A673 (cell line): ENCODE measurements around the gene CTU2. TPM values are rescaled to one million over a fixed set of nuclear protein-coding genes. Genes with fewer than 3 reads are reported as not detected.

Experiments
- BruUV-seq: library from RNA; stranded (reverse); fragments of 400-500 nt; replicated peaks from 2 replicates; lab custom pipeline; 2021; lab: Mats Ljungman, UMichigan
- CTCF ChIA-PET: fragments of 300-600 bp; sonication (Branson Sonifier 250); formaldehyde crosslinking; loops from one replicate; lab custom pipeline; 2022; ENCODE audit warnings: antibody characterized with exemption; lab: Charles Lee
- POLR2A ChIA-PET: fragments of 300-600 bp; sonication (Branson Sonifier 250); formaldehyde crosslinking; loops from one replicate; lab custom pipeline; 2022; ENCODE audit warnings: antibody characterized with exemption; ENCODE audit not compliant: low non-redundant PET; lab: Charles Lee
- DNase-seq: peaks from one replicate; pipeline ENCODE4 v3.0.0-alpha.2; 2015; ENCODE audit warnings: low spot score
- H3K27ac ChIP-seq: fragments of 200-600 bp; sonication (generic); 2 replicates; pipeline ENCODE4 v1.5.1; 2016; ENCODE audit warnings: mixed run types, low read depth, mild to moderate bottlenecking, mixed read lengths, antibody characterized with exemption, low read length; ENCODE audit not compliant: poor library complexity, severe bottlenecking
- H3K27me3 ChIP-seq: fragments of 200-600 bp; sonication (generic); replicated peaks from 2 replicates; pipeline ENCODE4 v1.6.1; 2017; ENCODE audit warnings: mixed run types, low read depth, mild to moderate bottlenecking, mixed read lengths, antibody characterized with exemption, low read length; ENCODE audit not compliant: insufficient read depth, poor library complexity
- H3K36me3 ChIP-seq: fragments of 200-600 bp; sonication (generic); 2 replicates; pipeline ENCODE4 v1.6.1; 2016; ENCODE audit warnings: mixed run types, mild to moderate bottlenecking, mixed read lengths, antibody characterized with exemption, low read length; ENCODE audit not compliant: insufficient read depth, poor library complexity, severe bottlenecking
- H3K4me1 ChIP-seq: fragments of 200-600 bp; sonication (generic); 2 replicates; pipeline ENCODE4 v1.6.1; 2017; ENCODE audit warnings: mixed run types, mild to moderate bottlenecking, mixed read lengths, antibody characterized with exemption, low read length; ENCODE audit not compliant: insufficient read depth, poor library complexity, severe bottlenecking
- H3K4me3 ChIP-seq: fragments of 200-600 bp; sonication (generic); 2 replicates; pipeline ENCODE4 v1.5.1; 2016; ENCODE audit warnings: low read depth, mixed run types, mild to moderate bottlenecking, mixed read lengths, low read length; ENCODE audit not compliant: poor library complexity, severe bottlenecking
- H3K9me3 ChIP-seq: fragments of 200-600 bp; sonication (generic); 2 replicates; pipeline ENCODE4 v1.6.1; 2016; ENCODE audit warnings: mixed run types, low read depth, mild to moderate bottlenecking, mixed read lengths, antibody characterized with exemption, low read length; ENCODE audit not compliant: poor library complexity, severe bottlenecking
- CTCF ChIP-seq: fragments of 300-800, 200-600 bp; sonication (generic); conservative IDR thresholded peaks from 2 replicates; pipeline ENCODE4 v1.5.1; 2017; ENCODE audit warnings: low read depth, mild to moderate bottlenecking, antibody characterized with exemption, low read length, moderate library complexity, mixed read lengths
- EZH2 ChIP-seq: fragments of 200-600 bp; sonication (generic); IDR thresholded peaks from 2 replicates; pipeline ENCODE4 v1.6.1; 2017; ENCODE audit warnings: borderline replicate concordance, low read depth, mild to moderate bottlenecking, mixed read lengths, antibody characterized with exemption, low read length; ENCODE audit not compliant: poor library complexity, severe bottlenecking
- intact Hi-C: fragments of 100-400 bp; cut with micrococcal nuclease; formaldehyde crosslinking; loops from one replicate; pipeline ENCODE4 v1.10.0; 2022; ENCODE audit not compliant: unreplicated experiment
- total RNA-seq: library from RNA; stranded (reverse); gene quantifications from 2 replicates; pipeline ENCODE4 v1.2.3, GENCODE V29; 2021

The CTU2 gene
- total RNA-seq, 1 experiment from 2014 or later: 47.5 TPM

GRCh38 chr16:88695218-88695617 lies 11.1 kb upstream of the CTU2 start:
- Histone ChIP-seq H3K36me3 (peaks cover 12% of the 10 kb centered on the region), H3K27me3 (no peaks in the 10 kb centered on the region), H3K9me3 (no peaks in the 10 kb centered on the region), H3K4me1 (no peaks in the 10 kb centered on the region), H3K27ac (no peak overlapping the region), H3K4me3 (no peak overlapping the region)
- DNase-seq: no peak
- CTCF ChIA-PET: no interaction called here
- intact Hi-C loops: no loop called here
- BruUV-seq: no TSS peak
- TF ChIP-seq EZH2 (no peak), CTCF (no peak)
- POLR2A ChIA-PET: no interaction called here

- no peak for DNase-seq
- TF ChIP-seq CTCF (no peak), EZH2 (no peak)
- Histone ChIP-seq H3K36me3 (peaks cover 12% of the 10 kb centered on the region), H3K27me3 (no peaks in the 10 kb centered on the region), H3K4me3 (no peak overlapping the region), H3K9me3 (no peaks in the 10 kb centered on the region), H3K27ac (no peak overlapping the region), H3K4me1 (peaks cover 3% of the 10 kb centered on the region)
- no TSS peak for BruUV-seq
- intact Hi-C loops: no loop called here
- CTCF ChIA-PET: no interaction called here
- POLR2A ChIA-PET: no interaction called here
These were observed 10.6 kb upstream of the CTU2 start for GRCh38 chr16:88695753-88696152.

GRCh38 chr16:88696441-88696840 lies 9.9 kb upstream of the CTU2 start:
- Histone ChIP-seq H3K27ac (no peak overlapping the region), H3K4me3 (no peak overlapping the region), H3K9me3 (no peaks in the 10 kb centered on the region), H3K27me3 (no peaks in the 10 kb centered on the region), H3K36me3 (peaks cover 12% of the 10 kb centered on the region), H3K4me1 (peaks cover 9% of the 10 kb centered on the region)
- ChIA-PET CTCF (no interaction called here), POLR2A (no interaction called here)
- no TSS peak for BruUV-seq
- TF ChIP-seq CTCF (no peak), EZH2 (no peak)
- intact Hi-C loops: no loop called here
- no peak for DNase-seq
